HG03097 (cell line): ENCODE measurements around the gene SSC4D.
"Not testable (repeated sequence)": the region's sequence is repeated elsewhere in the genome, so short reads cannot be mapped to it uniquely, and the experiment has no call there.

Source experiments
- ATAC-seq: cut with Tn5 transposase; IDR thresholded peaks from one replicate; pipeline ENCODE4 v1.9.1; 2021; ENCODE audit not compliant: unreplicated experiment, low FRiP score

The SSC4D gene

DNA sequence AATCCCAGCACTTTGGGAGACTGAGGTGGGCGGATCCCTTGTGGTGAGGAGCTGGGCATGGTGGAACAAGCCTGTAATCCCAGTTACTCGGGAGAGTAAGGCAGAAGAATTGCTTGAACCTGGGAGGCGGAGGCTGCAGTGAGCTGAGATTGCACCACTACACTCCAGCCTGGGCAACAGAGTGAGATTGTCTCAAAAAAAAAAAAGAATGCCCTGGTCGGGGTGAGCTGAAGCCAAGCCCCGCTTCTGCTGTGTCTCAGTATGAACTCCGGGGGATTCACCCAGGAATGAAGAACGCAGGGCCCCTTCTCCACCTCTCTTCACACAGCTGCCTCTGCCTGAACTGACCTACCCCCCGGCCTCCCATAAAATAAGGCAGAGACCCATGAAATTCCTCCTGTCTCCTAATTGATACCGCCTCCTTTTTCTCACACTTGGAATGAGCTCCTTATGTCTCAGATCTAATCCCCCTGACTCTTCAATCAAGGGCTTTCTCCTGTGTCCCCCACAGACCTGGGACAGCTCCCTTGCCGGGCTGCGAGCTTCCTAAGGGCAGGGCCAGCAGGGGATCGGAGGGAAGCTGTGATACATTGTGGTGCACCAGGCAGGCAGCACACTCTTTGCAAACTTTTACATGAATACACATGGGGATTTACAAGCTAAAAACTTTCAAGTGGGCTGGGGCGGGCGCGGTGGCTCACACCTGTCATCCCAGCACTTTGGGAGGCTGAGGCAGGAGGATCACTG is 14.3 kb upstream of the SSC4D start:
- ATAC-seq: no peak

- ATAC-seq: not testable (repeated sequence)
Observed at GRCh38 chr7:76421097-76421496, 11.6 kb upstream of the SSC4D start.

- ATAC-seq: not testable (repeated sequence)
Observed at GRCh38 chr7:76417654-76418310, 8.3 kb upstream of the SSC4D start.

DNA sequence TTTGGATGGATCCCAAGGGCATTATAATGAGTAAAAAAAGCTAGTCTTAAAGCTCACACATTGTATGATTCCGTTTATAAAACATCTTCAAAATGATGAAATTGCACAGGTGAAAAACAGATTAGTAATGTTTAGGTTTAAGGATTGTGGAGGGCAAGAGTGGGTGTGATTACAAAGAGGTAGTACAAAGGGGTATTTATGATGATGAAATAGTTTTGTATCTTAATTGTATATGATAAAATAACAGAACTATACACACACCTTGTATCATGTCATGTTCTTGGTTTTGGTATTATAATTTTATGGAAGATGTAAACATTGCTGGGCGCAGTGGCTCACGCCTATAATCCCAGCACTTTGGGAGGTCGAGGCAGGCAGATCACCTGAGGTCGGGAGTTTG is 2.8 kb upstream of the SSC4D start:
- no peak for ATAC-seq

- ATAC-seq: no peak
Observed at GRCh38 chr7:76411626-76412025, 2.1 kb upstream of the SSC4D start.

GRCh38 chr7:76408121-76408560 is 1.4 kb downstream of the SSC4D start:
- no peak for ATAC-seq

- no peak for ATAC-seq
Observed at GRCh38 chr7:76407718-76408117, 1.8 kb downstream of the SSC4D start.

GRCh38 chr7:76405738-76406137 is 3.8 kb downstream of the SSC4D start:
- no peak for ATAC-seq

- ATAC-seq: no peak
Observed at GRCh38 chr7:76403780-76404494, 5.6 kb downstream of the SSC4D start.

GRCh38 chr7:76403097-76403496 is 6.4 kb downstream of the SSC4D start:
- not testable (repeated sequence) for ATAC-seq

DNA sequence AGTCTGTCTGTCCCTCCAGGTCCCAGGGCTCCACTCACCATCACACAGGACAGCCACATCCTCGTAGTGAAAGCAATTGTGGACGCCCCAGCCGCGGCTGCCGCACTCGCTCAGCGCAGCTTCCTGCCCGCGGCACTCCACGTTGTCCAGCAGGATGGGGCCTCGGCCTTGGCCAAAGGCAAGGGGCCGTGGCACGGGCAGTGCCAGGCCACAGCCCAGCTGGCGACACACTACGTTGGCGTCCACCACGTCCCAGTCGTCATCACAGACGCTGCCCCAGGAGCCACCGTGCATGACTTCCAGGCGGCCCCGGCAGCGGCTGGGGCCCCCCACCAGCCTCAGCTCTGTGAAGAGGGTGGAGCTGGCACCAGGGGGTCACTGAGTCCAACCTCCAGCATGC is 9.2 kb downstream of the SSC4D start:
- no peak for ATAC-seq

DNA sequence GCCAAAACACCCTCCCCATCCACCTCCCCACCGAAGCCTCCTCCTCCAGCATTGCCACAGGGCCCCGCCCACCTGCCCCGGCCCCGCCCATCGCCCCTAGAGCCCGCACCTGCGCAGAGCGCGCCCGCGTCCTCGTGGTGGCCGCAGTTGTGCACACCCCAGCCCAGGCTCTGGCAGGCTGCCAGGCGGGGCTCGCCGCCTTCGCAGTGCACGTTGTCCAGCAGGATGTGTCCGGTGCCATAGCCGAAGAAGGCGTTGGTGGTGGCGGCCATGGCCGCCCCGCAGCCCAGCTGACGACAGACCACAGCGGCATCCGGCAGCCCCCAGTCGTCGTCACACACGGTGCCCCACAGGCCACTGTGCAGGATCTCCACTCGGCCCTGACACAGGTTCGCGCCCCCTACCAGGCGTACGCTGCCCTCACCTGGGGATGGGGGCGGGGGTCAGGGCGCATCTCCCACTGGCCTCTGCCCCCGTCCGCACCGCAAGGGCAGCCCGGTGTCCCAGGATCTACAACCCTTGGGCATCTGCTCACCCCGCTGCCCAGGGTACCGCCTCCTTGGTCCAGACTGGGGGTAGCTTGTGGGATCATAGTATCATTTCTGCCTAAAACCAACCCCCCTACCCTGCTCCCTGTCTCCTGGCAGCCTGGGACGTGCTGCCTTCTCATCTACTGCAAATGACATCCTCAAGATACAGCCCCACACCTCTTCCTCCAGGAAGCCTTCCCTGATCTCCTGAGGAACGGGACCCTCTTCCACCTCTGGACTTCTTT is 11.9 kb downstream of the SSC4D start:
- no peak for ATAC-seq

DNA sequence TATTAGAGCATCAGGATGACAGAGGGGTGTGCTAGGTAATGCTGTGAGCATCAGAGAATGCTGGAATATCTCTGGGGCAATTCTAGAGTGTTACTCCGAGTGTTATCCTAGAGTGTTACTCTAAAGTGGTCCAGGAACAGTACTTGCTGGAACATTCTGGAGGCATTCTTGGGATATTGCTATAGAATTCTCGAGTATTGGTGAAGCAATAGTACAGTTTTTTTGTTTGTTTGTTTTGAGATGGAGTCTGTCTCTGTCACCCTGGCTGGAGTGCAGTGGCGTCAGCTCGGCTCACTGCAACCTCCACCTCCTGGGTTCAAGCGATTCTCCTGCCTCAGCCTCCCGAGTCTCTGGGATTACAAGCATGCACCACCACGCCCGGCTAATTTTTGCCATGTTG is 12.6 kb downstream of the SSC4D start:
- no peak for ATAC-seq

- ATAC-seq: no peak
Observed at GRCh38 chr7:76395965-76396726, 13.4 kb downstream of the SSC4D start.

DNA sequence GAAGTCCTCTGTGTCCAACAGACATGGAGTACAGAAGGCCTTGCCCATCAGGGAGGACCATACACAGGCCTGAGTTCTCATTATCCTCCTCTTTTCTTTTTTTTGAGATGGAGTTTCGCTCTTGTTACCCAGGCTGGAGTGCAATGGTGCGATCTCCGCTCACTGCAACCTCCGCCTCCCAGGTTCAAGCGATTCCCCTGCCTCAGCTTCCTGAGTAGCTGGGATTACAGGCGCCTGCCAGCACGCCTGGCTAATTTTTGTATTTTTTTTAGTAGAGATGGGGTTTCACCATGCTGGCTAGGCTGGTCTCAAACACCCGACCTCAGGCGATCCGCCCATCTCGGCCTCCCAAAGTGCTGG is 13.9 kb downstream of the SSC4D start:
- ATAC-seq: not testable (repeated sequence)

- ATAC-seq: no peak
Observed at GRCh38 chr7:76394957-76395356, 14.5 kb downstream of the SSC4D start.

GRCh38 chr7:76393116-76394031 is 16.1 kb downstream of the SSC4D start:
- peak; percentile 83 for ATAC-seq

- no peak for ATAC-seq
Observed at GRCh38 chr7:76392531-76393115, 16.9 kb downstream of the SSC4D start.

- no peak for ATAC-seq
Observed at GRCh38 chr7:76390092-76390491, 19.4 kb downstream of the SSC4D start.
